Colonic mucosa (tissue), 4 donors: Measurements from ENCODE around the gene TMCC2. TPM values are rescaled to one million over a fixed set of nuclear protein-coding genes. Genes with fewer than 3 reads are reported as not detected.
A peak's percentile ranks its signal among the peaks of the same experiment; 100 is the strongest.
"Not testable (repeated sequence)": the region's sequence is repeated elsewhere in the genome, so short reads cannot be mapped to it uniquely, and the experiment has no call there.

Experiments used
- DNase-seq: peaks from one replicate; pipeline ENCODE4 v3.0.0-alpha.2; 2020
- H3K27ac ChIP-seq: fragments of 200-600 bp; one replicate; pipeline ENCODE4 v1.8.0; 2021
- H3K27me3 ChIP-seq: fragments of 200-600 bp; one replicate; pipeline ENCODE4 v1.8.0; 2021
- H3K36me3 ChIP-seq: fragments of 200-600 bp; one replicate; pipeline ENCODE4 v1.8.0; 2021
- H3K4me1 ChIP-seq: fragments of 200-600 bp; one replicate; pipeline ENCODE4 v1.8.0; 2021; ENCODE audit warnings: mild to moderate bottlenecking
- H3K4me3 ChIP-seq: fragments of 200-600 bp; one replicate; pipeline ENCODE4 v1.8.0; 2021
- H3K9ac ChIP-seq, 2 donors: one replicate each; pipeline ENCODE4 v1.7.0; 2013; ENCODE audit warnings: control low read depth in 2 of 2, low read depth in 2 of 2, low read length in 2 of 2
- H3K9me3 ChIP-seq: fragments of 200-600 bp; one replicate; pipeline ENCODE4 v1.8.0; 2021
- CTCF ChIP-seq: fragments of 200-600 bp; IDR thresholded peaks from one replicate; pipeline ENCODE4 v1.8.0; 2022; ENCODE audit warnings: antibody characterized with exemption, mild to moderate bottlenecking
- intact Hi-C: fragments of 100-400 bp; cut with DNase I; formaldehyde crosslinking; loops from one replicate; pipeline ENCODE4 v1.14.1; 2022
- total RNA-seq, 2 donors: library from RNA; stranded (reverse); fragmentation: NEBNext Ultra II Directional in 1 of 2; extraction: Animal tissue kit (Norgen Biotek cat#: 25700) in 1 of 2; gene quantifications; one replicate each; pipeline ENCODE4 v1.2.1, GENCODE V29; 2021
- donor health status: healthy.
- donor health status: DM: no; HTN: no; CAD: no.
- donor health status: DM: no; HTN: no; CAD: no.

Gene TMCC2
- total RNA-seq, 2 donors from 2014 or later = 0.25 to 0.88 TPM

- Histone ChIP-seq H3K27me3 (no peaks in the 10 kb centered on the region), H3K9me3 (no peaks in the 10 kb centered on the region), H3K36me3 (no peaks in the 10 kb centered on the region), H3K9ac (no peak overlapping the region), H3K4me3 (no peak overlapping the region), H3K4me1 (peaks cover 8% of the 10 kb centered on the region), H3K27ac (no peak overlapping the region)
- intact Hi-C loops = loop anchor here (10.0 kb wide), 1 partner anchor 209 kb away; no protein-coding TSS in a partner anchor
- no peak for TF ChIP-seq CTCF
- DNase-seq = no peak
Observed at GRCh38 chr1:205275916-205276688, 48.4 kb downstream of the TMCC2 start.

GRCh38 chr1:205276689-205277065 is 48.9 kb downstream of the TMCC2 start:
- no peaks in the 10 kb centered on the region for H3K27me3 ChIP-seq
- no peak for DNase-seq
- no peak overlapping the region for H3K4me3 ChIP-seq
- intact Hi-C loops = loop anchor here (10.0 kb wide), 1 partner anchor 208 kb away; no protein-coding TSS in a partner anchor
- no peak overlapping the region for H3K9ac ChIP-seq
- no peaks in the 10 kb centered on the region for H3K9me3 ChIP-seq
- no peak for TF ChIP-seq CTCF
- H3K36me3 ChIP-seq = no peaks in the 10 kb centered on the region
- peaks cover 8% of the 10 kb centered on the region for H3K4me1 ChIP-seq
- no peak overlapping the region for H3K27ac ChIP-seq

GRCh38 chr1:205279986-205280385 is 52.2 kb downstream of the TMCC2 start:
- Histone ChIP-seq H3K27me3 (no peaks in the 10 kb centered on the region), H3K27ac (no peak overlapping the region), H3K9me3 (no peaks in the 10 kb centered on the region), H3K4me1 (peaks cover 7% of the 10 kb centered on the region), H3K36me3 (no peaks in the 10 kb centered on the region), H3K4me3 (no peak overlapping the region), H3K9ac (peak overlapping the region in 1 of 2 donors; percentile 43)
- no peak for TF ChIP-seq CTCF
- intact Hi-C loops = loop anchor here (10.0 kb wide), 1 partner anchor 205 kb away; no protein-coding TSS in a partner anchor
- DNase-seq = no peak

- H3K27me3 ChIP-seq, H3K9me3 ChIP-seq, DNase-seq, H3K4me3 ChIP-seq, H3K36me3 ChIP-seq, intact Hi-C loops, H3K4me1 ChIP-seq, H3K27ac ChIP-seq, H3K9ac ChIP-seq: not testable (repeated sequence)
Observed at GRCh38 chr1:205280666-205281395, 53.1 kb downstream of the TMCC2 start.

GRCh38 chr1:205283270-205284147 is 55.8 kb downstream of the TMCC2 start:
- no peak for DNase-seq
- H3K9me3 ChIP-seq = no peaks in the 10 kb centered on the region
- TF ChIP-seq CTCF = no peak
- H3K36me3 ChIP-seq = no peaks in the 10 kb centered on the region
- no peaks in the 10 kb centered on the region for H3K27me3 ChIP-seq
- H3K4me1 ChIP-seq = peaks cover 17% of the 10 kb centered on the region
- H3K27ac ChIP-seq = no peak overlapping the region
- H3K4me3 ChIP-seq = no peak overlapping the region
- H3K9ac ChIP-seq = peak overlapping the region in 1 of 2 donors; percentile 48
- intact Hi-C loops = no loop called here
